Right lobe of liver (tissue), 6 donors: ENCODE measurements around the gene TNFSF15. TPM values are rescaled to one million over a fixed set of nuclear protein-coding genes. Genes with fewer than 3 reads are reported as not detected.

Experiments
- ATAC-seq, 4 donors: fragments of 200-7000 bp; cut with Tn5 transposase; one replicate each; pipeline ENCODE4 v1.9.1; 2020; ENCODE audit warnings: mild to moderate bottlenecking in 4 of 4, moderate library complexity in 4 of 4
- DNase-seq, 3 donors: peaks; one replicate each; pipeline ENCODE4 v3.0.0-alpha.2; 2020
- H3K27ac ChIP-seq, 3 donors: fragments of 200-600 bp; one replicate each; pipeline ENCODE4 v1.8.0; 2022
- H3K27me3 ChIP-seq, 2 donors: fragments of 200-600 bp; one replicate each; pipeline ENCODE4 v1.8.0; 2022
- H3K36me3 ChIP-seq, 4 donors: fragments of 200-600 bp; sonication (generic) in 1 of 4; one replicate each; pipeline versions ENCODE4 v1.5.1 to v1.8.0; 2017 to 2022; ENCODE audit warnings: control low read depth in 1 of 4
- H3K4me1 ChIP-seq, 4 donors: fragments of 200-600 bp; sonication (generic) in 1 of 4; one replicate each; pipeline versions ENCODE4 v1.5.1 to v1.8.0; 2017 to 2022; ENCODE audit warnings: control low read depth in 1 of 4
- H3K4me3 ChIP-seq, 3 donors: fragments of 200-600 bp; one replicate each; pipeline ENCODE4 v1.8.0; 2022
- H3K9me3 ChIP-seq, 4 donors: fragments of 200-600 bp; sonication (generic) in 1 of 4; one replicate each; pipeline versions ENCODE4 v1.5.1 to v1.8.0; 2017 to 2022; ENCODE audit warnings: control low read depth in 1 of 4
- CTCF ChIP-seq, 4 donors: fragments of 200-600 bp in 3 of 4; fragments of 450-650 bp in 1 of 4; IDR thresholded peaks; one replicate each; pipeline versions ENCODE4 v1.5.1 to v1.8.0; 2016 to 2022; ENCODE audit warnings: antibody characterized with exemption in 4 of 4, mild to moderate bottlenecking in 2 of 4
- POLR2A ChIP-seq: fragments of 450-650 bp; IDR thresholded peaks from one replicate; pipeline ENCODE4 v1.6.1; 2017; ENCODE audit warnings: antibody characterized with exemption, mild to moderate bottlenecking
- WGBS: methylation state at CpG from one replicate; pipeline ENCODE4 v1.1.6; 2018; ENCODE audit warnings: low coverage, low lambda C conversion rate; ENCODE audit not compliant: insufficient coverage; ENCODE audit errors: missing lambda C conversion rate; 5-methylcytosine and 5-hydroxymethylcytosine counted together
- intact Hi-C, 2 donors: fragments of 100-400 bp; cut with DNase I; formaldehyde crosslinking; loops; one replicate each; pipeline versions ENCODE4 v1.11.2 to v1.14.1; 2022
- total RNA-seq, 6 experiments: library from RNA; depleted of rRNA in 2 of 6; stranded (reverse); fragments of >200 nt in 2 of 6; fragmentation: NEBNext Ultra II Directional in 3 of 6; extraction: Animal tissue kit (Norgen Biotek cat#: 25700) in 3 of 6; gene quantifications; one replicate each; pipeline versions ENCODE4 v1.1.0 to v1.2.4, GENCODE V29; 2016 to 2023
- donor health status: DM: no; HTN: yes; CAD: no.
- donor health status: DM: no; HTN: no; CAD: no.
- donor health status: DM: no; HTN: no; CAD: no.
- donor health status: DM: no; HTN: yes; CAD: no.
- donor health status: DM: no; HTN: yes; CAD: no.

The TNFSF15 gene
- total RNA-seq, 6 experiments from 2014 or later, result 0.04 to 0.35 (median 0.06) TPM; not detected in 1

- Histone ChIP-seq H3K27me3 (no peaks in the 10 kb centered on the region), H3K4me3 (no peak overlapping the region), H3K27ac (no peak overlapping the region), H3K4me1 (no peaks in the 10 kb centered on the region), H3K9me3 (no peaks in the 10 kb centered on the region), H3K36me3 (no peaks in the 10 kb centered on the region)
- no peak for DNase-seq
- ATAC-seq, result no peak
- WGBS, result 71% methylated on average over 5 of the region's 5 CpGs
- intact Hi-C loops, result no loop called here
- TF ChIP-seq POLR2A (no peak), CTCF (IDR thresholded peaks at IDR 0.05) (no peak)
Measured at GRCh38 chr9:114813717-114814418, 8.0 kb upstream of the TNFSF15 start.

DNA sequence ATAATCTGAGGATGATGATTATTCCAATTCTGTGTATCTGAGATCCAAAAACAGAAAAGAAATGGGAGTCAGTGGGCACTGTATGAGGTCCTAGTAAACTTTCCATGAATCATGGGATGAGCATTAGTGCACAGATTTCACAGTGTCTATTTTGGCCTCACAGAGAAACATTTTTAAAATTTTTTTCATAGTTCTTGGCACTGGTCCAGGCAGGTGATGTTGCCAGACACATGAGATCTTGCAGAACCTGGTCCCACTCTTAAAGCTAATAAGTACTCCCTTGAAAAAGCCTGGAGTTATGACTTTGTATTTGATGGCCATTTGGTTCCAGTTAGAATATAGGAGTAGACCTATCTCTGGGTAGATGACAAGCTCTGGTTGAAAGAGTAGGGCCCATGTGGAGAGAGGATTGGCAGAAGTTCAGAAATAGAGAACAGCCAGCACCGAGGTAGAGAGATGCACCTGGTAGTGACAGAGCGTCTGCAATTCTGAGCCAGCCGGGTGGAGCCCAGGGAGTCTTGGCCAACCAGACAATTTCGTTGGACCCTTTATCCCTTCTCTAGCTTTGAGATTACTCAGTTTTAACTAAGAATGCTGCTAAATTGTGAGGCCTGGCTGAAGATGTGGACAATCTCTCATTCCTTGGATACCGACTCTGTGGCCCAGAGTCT is 6.3 kb upstream of the TNFSF15 start:
- DNase-seq (no peak), ATAC-seq (no peak)
- Histone ChIP-seq H3K4me3 (no peak overlapping the region), H3K4me1 (no peaks in the 10 kb centered on the region), H3K36me3 (no peaks in the 10 kb centered on the region), H3K27me3 (no peaks in the 10 kb centered on the region), H3K9me3 (no peaks in the 10 kb centered on the region), H3K27ac (no peak overlapping the region)
- TF ChIP-seq CTCF (IDR thresholded peaks at IDR 0.05) (no peak), POLR2A (no peak)
- intact Hi-C loops, result no loop called here
- WGBS, result 84% methylated on average over 5 of the region's 5 CpGs

DNA sequence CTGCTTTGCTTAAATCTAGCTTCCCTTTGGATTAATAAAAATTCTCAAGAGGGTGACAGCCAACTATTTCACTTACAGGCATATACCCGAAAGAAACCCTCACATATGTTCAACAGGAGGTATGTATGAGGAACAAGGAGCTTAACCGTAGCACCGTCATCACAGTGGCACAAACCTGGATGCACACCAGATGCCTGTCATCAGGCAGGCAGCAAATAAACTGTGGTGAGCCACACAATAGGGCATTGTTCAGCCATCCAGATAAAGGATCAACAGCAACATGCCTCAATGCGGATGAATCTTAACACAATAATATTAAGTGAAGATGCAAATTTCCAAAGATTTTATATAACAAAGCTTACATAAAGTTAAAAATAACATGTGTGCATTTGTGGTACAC is 5.5 kb upstream of the TNFSF15 start:
- TF ChIP-seq POLR2A (no peak), CTCF (IDR thresholded peaks at IDR 0.05) (no peak)

GRCh38 chr9:114810614-114811013 is 4.8 kb upstream of the TNFSF15 start:
- no peak overlapping the region for H3K4me3 ChIP-seq
- H3K9me3 ChIP-seq, result no peaks in the 10 kb centered on the region
- H3K4me1 ChIP-seq, result peaks cover 0 to 2% (median 0%) of the 10 kb centered on the region in 4 donors
- no peak overlapping the region for H3K27ac ChIP-seq
- no peaks in the 10 kb centered on the region for H3K27me3 ChIP-seq
- intact Hi-C loops, result no loop called here
- TF ChIP-seq CTCF (IDR thresholded peaks at IDR 0.05) (no peak), POLR2A (no peak)
- ATAC-seq (no peak), DNase-seq (no peak)
- WGBS, result 58% methylated on average over 3 of the region's 3 CpGs
- no peaks in the 10 kb centered on the region for H3K36me3 ChIP-seq

More for the DNA sequence above, 5.5 kb upstream of the TNFSF15 start:
- no peaks in the 10 kb centered on the region for H3K36me3 ChIP-seq
- ATAC-seq (no peak), DNase-seq (no peak)
- no peaks in the 10 kb centered on the region for H3K9me3 ChIP-seq
- H3K27me3 ChIP-seq, result no peaks in the 10 kb centered on the region
- H3K4me3 ChIP-seq, result no peak overlapping the region
- intact Hi-C loops, result no loop called here
- H3K27ac ChIP-seq, result no peak overlapping the region
- no peaks in the 10 kb centered on the region for H3K4me1 ChIP-seq
- 86% methylated on average over 4 of the region's 4 CpGs for WGBS
